Activated naive CD8-positive, alpha-beta T cell treated with anti-CD3 and anti-CD28 coated beads for 36 hours (primary cell): ENCODE data around the gene ABCC1. TPM values are rescaled to one million over a fixed set of nuclear protein-coding genes. Genes with fewer than 3 reads are reported as not detected.
"Not testable (repeated sequence)": the region's sequence is repeated elsewhere in the genome, so short reads cannot be mapped to it uniquely, and the experiment has no call there.

Source experiments
- DNase-seq: peaks from one replicate; pipeline ENCODE4 v3.0.0; 2021
- H3K27ac Mint-ChIP-seq: one replicate; pipeline ENCODE4 v1.8.0; 2022; ENCODE audit warnings: mild to moderate bottlenecking, moderate library complexity, mixed read lengths
- H3K27me3 Mint-ChIP-seq: one replicate; pipeline ENCODE4 v1.8.0; 2022; ENCODE audit warnings: mild to moderate bottlenecking, mixed read lengths
- H3K36me3 Mint-ChIP-seq: one replicate; pipeline ENCODE4 v1.8.0; 2021; ENCODE audit warnings: mild to moderate bottlenecking, mixed read lengths
- H3K4me1 Mint-ChIP-seq: one replicate; pipeline ENCODE4 v1.8.0; 2021; ENCODE audit warnings: mixed read lengths
- H3K4me3 Mint-ChIP-seq: one replicate; pipeline ENCODE4 v1.8.0; 2022; ENCODE audit warnings: mild to moderate bottlenecking, moderate library complexity, mixed read lengths
- H3K9me3 Mint-ChIP-seq: one replicate; pipeline ENCODE4 v1.8.0; 2022; ENCODE audit warnings: mixed read lengths
- total RNA-seq, 2 experiments: library from RNA; stranded (reverse); gene quantifications; one replicate each; pipeline ENCODE4 v1.2.3, GENCODE V29; 2021

ABCC1 gene
- total RNA-seq: 10 to 100 TPM; 57.0 to 61.9 TPM

GRCh38 chr16:15949210-15950160 lies at the start of gene ABCC1:
Gene ABCC1 (plus strand): TSS chr16:15949616. CDS start chr16:15949752, 136 bp downstream.
- Mint-ChIP-seq H3K27ac (peak within 1 kb of the TSS; percentile 100), H3K36me3 (peaks cover 30% of the 10 kb centered on the region), H3K27me3 (no peaks in the 10 kb centered on the region), H3K9me3 (no peaks in the 10 kb centered on the region), H3K4me3 (peak within 1 kb of the TSS; percentile 99), H3K4me1 (peaks cover 47% of the 10 kb centered on the region)
- peak; percentile 78 for DNase-seq

DNA sequence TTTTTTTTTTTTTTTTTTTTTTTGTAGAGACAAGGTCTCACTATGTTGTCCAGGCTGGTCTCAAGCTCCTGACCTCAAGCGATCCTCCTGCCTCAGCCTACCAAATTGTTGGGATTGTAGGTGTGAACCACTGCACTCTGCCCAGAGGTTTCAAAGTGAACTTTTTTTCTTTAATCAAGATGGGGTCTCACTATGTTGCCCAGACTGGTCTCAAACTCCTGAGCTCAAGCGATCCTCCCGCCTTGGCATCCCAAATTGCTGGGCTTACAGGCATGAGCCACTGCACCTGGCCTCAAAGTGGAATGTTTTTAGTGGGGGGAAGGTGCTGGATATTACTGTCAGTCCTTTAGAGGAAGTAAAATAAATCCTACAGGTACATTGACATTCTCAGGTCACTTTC lies 49.1 kb upstream of the ABCC1 start:
- Mint-ChIP-seq H3K27ac (no peak overlapping the region), H3K4me1 (peaks cover 16% of the 10 kb centered on the region), H3K36me3 (no peaks in the 10 kb centered on the region), H3K27me3 (no peaks in the 10 kb centered on the region), H3K9me3 (no peaks in the 10 kb centered on the region), H3K4me3 (no peak overlapping the region)
- DNase-seq: no peak

DNA sequence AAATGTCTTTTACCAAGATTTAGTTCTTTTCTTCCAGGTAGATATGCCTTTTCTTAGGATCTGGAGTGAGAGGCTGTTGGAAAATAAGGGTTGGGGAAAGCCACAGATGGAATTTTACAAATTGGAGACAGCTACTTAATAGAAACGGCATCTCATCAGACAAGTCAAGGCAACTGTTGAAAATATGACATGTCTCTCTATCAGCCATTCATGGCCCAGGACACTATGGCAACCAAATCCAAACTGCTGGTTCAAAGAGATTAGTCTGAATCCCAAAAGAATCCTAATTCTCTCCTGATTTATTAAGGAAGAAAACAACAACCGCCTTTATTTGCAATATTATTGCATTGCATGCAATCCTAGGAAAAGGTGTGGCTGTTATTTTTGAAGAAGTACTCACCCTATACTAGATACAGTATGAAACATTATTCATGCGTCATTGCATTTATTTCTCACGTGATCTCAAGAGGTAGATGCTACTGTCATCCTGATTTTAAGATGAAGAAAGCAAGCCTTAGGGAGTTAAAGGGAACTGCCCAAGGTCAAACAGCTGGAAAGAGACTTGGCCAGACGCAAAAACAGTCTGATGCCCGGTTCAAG lies 48.4 kb upstream of the ABCC1 start:
- peaks cover 16% of the 10 kb centered on the region for H3K4me1 Mint-ChIP-seq
- H3K4me3 Mint-ChIP-seq: no peak overlapping the region
- no peaks in the 10 kb centered on the region for H3K9me3 Mint-ChIP-seq
- no peak for DNase-seq
- no peaks in the 10 kb centered on the region for H3K27me3 Mint-ChIP-seq
- H3K27ac Mint-ChIP-seq: no peak overlapping the region
- H3K36me3 Mint-ChIP-seq: no peaks in the 10 kb centered on the region

DNA sequence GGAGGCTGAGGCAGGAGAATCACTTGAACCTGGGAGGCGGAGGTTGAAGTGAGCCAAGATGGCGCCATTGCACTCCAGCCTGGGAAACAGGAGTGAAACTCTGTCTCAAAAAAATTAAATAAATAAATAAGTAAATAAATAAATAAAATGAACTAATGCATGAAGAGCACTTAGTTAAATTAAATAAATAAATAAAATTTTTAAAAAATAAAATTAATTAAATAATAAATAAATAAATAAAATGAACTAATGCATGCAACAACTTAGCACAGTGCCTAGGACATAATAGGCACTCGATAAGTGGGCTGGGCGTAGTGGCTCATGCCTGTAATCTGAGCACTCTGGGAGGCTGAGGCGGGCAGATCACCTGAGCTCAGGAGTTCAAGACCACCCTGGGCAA lies 45.5 kb upstream of the ABCC1 start:
- Mint-ChIP-seq H3K27ac (no peak overlapping the region), H3K36me3 (no peaks in the 10 kb centered on the region), H3K27me3 (no peaks in the 10 kb centered on the region), H3K4me1 (peaks cover 12% of the 10 kb centered on the region), H3K9me3 (peaks cover 3% of the 10 kb centered on the region), H3K4me3 (no peak overlapping the region)
- DNase-seq: no peak

DNA sequence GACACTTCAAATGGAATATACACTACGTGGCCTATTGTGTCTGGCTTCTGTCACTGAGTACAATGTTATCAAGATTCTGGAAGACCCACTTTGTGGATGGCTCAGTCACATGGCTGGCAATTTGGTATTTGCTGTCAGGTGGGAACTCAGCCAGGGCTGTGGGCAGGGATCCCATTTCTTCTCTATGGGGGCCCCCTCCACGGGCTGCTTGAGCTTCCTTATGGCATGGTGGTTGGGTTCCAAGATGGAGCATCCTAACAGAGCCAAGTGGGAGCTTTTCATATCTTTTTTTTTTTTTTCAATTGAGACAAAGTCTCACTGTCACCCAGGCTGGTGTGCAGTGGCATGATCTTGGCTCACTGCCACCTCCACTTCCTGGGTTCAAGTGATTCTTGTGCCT lies 43.0 kb upstream of the ABCC1 start:
- no peak overlapping the region for H3K27ac Mint-ChIP-seq
- peaks cover 4% of the 10 kb centered on the region for H3K4me1 Mint-ChIP-seq
- no peak overlapping the region for H3K4me3 Mint-ChIP-seq
- no peaks in the 10 kb centered on the region for H3K27me3 Mint-ChIP-seq
- peaks cover 3% of the 10 kb centered on the region for H3K9me3 Mint-ChIP-seq
- H3K36me3 Mint-ChIP-seq: no peaks in the 10 kb centered on the region
- DNase-seq: no peak

GRCh38 chr16:15907863-15908478 lies 41.4 kb upstream of the ABCC1 start:
- H3K27ac Mint-ChIP-seq: no peak overlapping the region
- H3K9me3 Mint-ChIP-seq: peaks cover 3% of the 10 kb centered on the region
- no peaks in the 10 kb centered on the region for H3K27me3 Mint-ChIP-seq

GRCh38 chr16:15911198-15911597 lies 38.2 kb upstream of the ABCC1 start:
- H3K27ac Mint-ChIP-seq: no peak overlapping the region
- H3K27me3 Mint-ChIP-seq: no peaks in the 10 kb centered on the region
- no peak for DNase-seq
- peaks cover 13% of the 10 kb centered on the region for H3K4me1 Mint-ChIP-seq
- H3K36me3 Mint-ChIP-seq: no peaks in the 10 kb centered on the region
- H3K4me3 Mint-ChIP-seq: no peak overlapping the region
- H3K9me3 Mint-ChIP-seq: peaks cover 2% of the 10 kb centered on the region

More at GRCh38 chr16:15907863-15908478, 41.4 kb upstream of the ABCC1 start:
- Mint-ChIP-seq H3K4me1 (peaks cover 10% of the 10 kb centered on the region), H3K4me3 (no peak overlapping the region), H3K36me3 (no peaks in the 10 kb centered on the region)
- peak; percentile 57 for DNase-seq

GRCh38 chr16:15913046-15913698 lies 36.2 kb upstream of the ABCC1 start:
- Mint-ChIP-seq H3K4me3 (peak overlapping the region; percentile 47), H3K27me3 (no peaks in the 10 kb centered on the region), H3K9me3 (no peaks in the 10 kb centered on the region), H3K27ac (peak overlapping the region; percentile 68), H3K4me1 (peaks cover 9% of the 10 kb centered on the region), H3K36me3 (no peaks in the 10 kb centered on the region)
- DNase-seq: no peak

DNA sequence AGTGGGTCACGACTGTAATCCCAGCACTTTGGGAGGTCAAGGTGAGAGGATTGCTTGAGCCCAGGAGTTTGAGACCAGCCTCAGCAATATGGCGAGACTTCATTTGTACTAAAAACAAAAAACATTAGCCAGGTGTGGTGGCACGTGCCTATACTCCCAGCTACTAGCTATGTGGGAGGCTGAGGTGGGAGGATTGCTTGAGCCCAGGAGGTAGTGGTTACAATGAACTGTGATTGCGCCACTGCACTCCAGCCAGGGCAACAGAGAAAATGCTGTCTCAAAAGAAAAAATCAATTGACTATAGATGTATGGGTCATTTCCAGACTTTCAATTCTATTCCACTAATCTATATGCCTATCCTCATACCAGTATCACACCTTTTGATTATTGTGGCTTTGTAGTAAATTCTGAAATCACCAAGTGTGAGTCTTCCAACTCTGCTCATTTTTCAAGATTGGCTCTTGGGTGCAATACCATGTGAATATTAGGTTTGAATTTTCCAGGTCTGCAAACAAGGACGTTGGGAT lies 33.8 kb upstream of the ABCC1 start:
- Mint-ChIP-seq H3K36me3 (no peaks in the 10 kb centered on the region), H3K9me3 (no peaks in the 10 kb centered on the region), H3K4me3 (no peak overlapping the region), H3K27me3 (no peaks in the 10 kb centered on the region), H3K4me1 (peaks cover 9% of the 10 kb centered on the region), H3K27ac (no peak overlapping the region)
- no peak for DNase-seq

- no peaks in the 10 kb centered on the region for H3K27me3 Mint-ChIP-seq
- no peak overlapping the region for H3K27ac Mint-ChIP-seq
- H3K9me3 Mint-ChIP-seq: no peaks in the 10 kb centered on the region
- H3K4me3 Mint-ChIP-seq: no peak overlapping the region
- peaks cover 9% of the 10 kb centered on the region for H3K4me1 Mint-ChIP-seq
- DNase-seq: no peak
- H3K36me3 Mint-ChIP-seq: no peaks in the 10 kb centered on the region
These were observed 33.1 kb upstream of the ABCC1 start for GRCh38 chr16:15916323-15916722.

- H3K36me3 Mint-ChIP-seq, H3K4me3 Mint-ChIP-seq, H3K27me3 Mint-ChIP-seq, H3K9me3 Mint-ChIP-seq, H3K27ac Mint-ChIP-seq, DNase-seq, H3K4me1 Mint-ChIP-seq: not testable (repeated sequence)
These were observed 31.1 kb upstream of the ABCC1 start for GRCh38 chr16:15918314-15918713.

- H3K9me3 Mint-ChIP-seq: no peaks in the 10 kb centered on the region
- H3K27ac Mint-ChIP-seq: no peak overlapping the region
- no peaks in the 10 kb centered on the region for H3K4me1 Mint-ChIP-seq
- H3K36me3 Mint-ChIP-seq: no peaks in the 10 kb centered on the region
- DNase-seq: no peak
- no peaks in the 10 kb centered on the region for H3K27me3 Mint-ChIP-seq
- no peak overlapping the region for H3K4me3 Mint-ChIP-seq
These were observed 30.1 kb upstream of the ABCC1 start for GRCh38 chr16:15919331-15919730.

- no peak for DNase-seq
- H3K9me3 Mint-ChIP-seq: no peaks in the 10 kb centered on the region
- H3K4me1 Mint-ChIP-seq: no peaks in the 10 kb centered on the region
- no peaks in the 10 kb centered on the region for H3K27me3 Mint-ChIP-seq
- H3K4me3 Mint-ChIP-seq: no peak overlapping the region
- no peaks in the 10 kb centered on the region for H3K36me3 Mint-ChIP-seq
- H3K27ac Mint-ChIP-seq: no peak overlapping the region
These were observed 24.4 kb upstream of the ABCC1 start for GRCh38 chr16:15924996-15925395.

GRCh38 chr16:15925631-15926030 lies 23.8 kb upstream of the ABCC1 start:
- Mint-ChIP-seq H3K27ac (no peak overlapping the region), H3K4me1 (no peaks in the 10 kb centered on the region), H3K27me3 (no peaks in the 10 kb centered on the region), H3K9me3 (no peaks in the 10 kb centered on the region), H3K4me3 (no peak overlapping the region), H3K36me3 (no peaks in the 10 kb centered on the region)
- DNase-seq: no peak
